Smooth muscle cell (in vitro differentiated cells): ENCODE measurements around the gene MANF. TPM values are rescaled to one million over a fixed set of nuclear protein-coding genes. Genes with fewer than 3 reads are reported as not detected.
"Not testable (repeated sequence)": the region's sequence is repeated elsewhere in the genome, so short reads cannot be mapped to it uniquely, and the experiment has no call there.

ENCODE experiments used
- DNase-seq: peaks from one replicate; lab custom pipeline; 2025; ENCODE audit not compliant: unreplicated experiment; lab: John Stamatoyannopoulos, UW
- H2AFZ ChIP-seq: fragments of 200-600 bp; sonication (generic); 2 replicates; pipeline ENCODE4 v1.6.0; 2016; ENCODE audit warnings: antibody characterized with exemption, low read depth, mild to moderate bottlenecking
- H3F3A ChIP-seq: fragments of 200-600 bp; sonication (generic); 2 replicates; pipeline ENCODE4 v1.6.0; 2017; ENCODE audit warnings: antibody characterized with exemption, low read depth
- H3K27ac ChIP-seq: fragments of 200-600 bp; sonication (generic); 2 replicates; pipeline ENCODE4 v1.5.1; 2016; ENCODE audit warnings: low read depth, mild to moderate bottlenecking
- H3K27me3 ChIP-seq: fragments of 200-600 bp; sonication (generic); 2 replicates; pipeline ENCODE4 v1.6.1; 2016; ENCODE audit warnings: low read depth, mild to moderate bottlenecking
- H3K36me3 ChIP-seq: fragments of 200-600 bp; sonication (generic); 2 replicates; pipeline ENCODE4 v1.5.1; 2016; ENCODE audit warnings: low read depth
- H3K4me1 ChIP-seq: fragments of 200-600 bp; sonication (generic); 2 replicates; pipeline ENCODE4 v1.5.1; 2016; ENCODE audit warnings: low read depth
- H3K4me2 ChIP-seq: fragments of 200-600 bp; sonication (generic); 2 replicates; pipeline ENCODE4 v1.6.0; 2016; ENCODE audit warnings: mild to moderate bottlenecking
- H3K4me3 ChIP-seq: fragments of 200-600 bp; sonication (generic); 2 replicates; pipeline ENCODE4 v1.5.1; 2016; ENCODE audit warnings: mild to moderate bottlenecking
- H3K79me2 ChIP-seq: fragments of 200-600 bp; sonication (generic); 2 replicates; pipeline ENCODE4 v1.6.0; 2016; ENCODE audit warnings: low read depth, mild to moderate bottlenecking
- H3K9ac ChIP-seq: fragments of 200-600 bp; sonication (generic); 2 replicates; pipeline ENCODE4 v1.6.0; 2016; ENCODE audit warnings: low read depth
- H3K9me3 ChIP-seq: fragments of 200-600 bp; sonication (generic); replicated peaks from 2 replicates; pipeline ENCODE4 v1.5.1; 2016; ENCODE audit warnings: low read depth
- H4K20me1 ChIP-seq: fragments of 200-600 bp; sonication (generic); 2 replicates; pipeline ENCODE4 v1.6.0; 2016; ENCODE audit warnings: low read depth
- WGBS: methylation state at CpG from one replicate; pipeline ENCODE4 v1.1.7; 2016; ENCODE audit warnings: low lambda C conversion rate; 5-methylcytosine and 5-hydroxymethylcytosine counted together
- polyA plus RNA-seq: library from polyadenylated mRNA; unstranded; fragments of >200 nt; fragmentation: Nextera tagmentation; extraction: Ambion mirVana; gene quantifications from 2 replicates; pipeline ENCODE4 v1.2.1, GENCODE V29; 2016
- total RNA-seq: library from RNA; depleted of rRNA; stranded (reverse); fragments of >200 nt; gene quantifications from 2 replicates; pipeline ENCODE4 v1.2.3, GENCODE V29; 2014
- TF ChIP-seq, protein P1 (sequence below): fragments of 200-600 bp; sonication (generic); IDR thresholded peaks from 2 replicates; pipeline ENCODE4 v1.5.1; 2017; ENCODE audit warnings: borderline replicate concordance, mild to moderate bottlenecking, antibody characterized with exemption; ENCODE audit not compliant: insufficient read depth, poor library complexity, severe bottlenecking

Gene MANF
- total and polyA plus RNA-seq, 2 experiments from 2014 or later, result 135 to 191 TPM

- Histone ChIP-seq H3K9me3 (no peaks in the 10 kb centered on the region), H3K36me3 (no peaks in the 10 kb centered on the region), H4K20me1 (no peaks in the 10 kb centered on the region), H3K4me3 (no peak overlapping the region), H3K79me2 (no peaks in the 10 kb centered on the region), H3K27ac (no peak overlapping the region), H3F3A (no peaks in the 10 kb centered on the region), H2AFZ (no peak overlapping the region), H3K4me1 (no peaks in the 10 kb centered on the region), H3K27me3 (no peaks in the 10 kb centered on the region), H3K9ac (no peak overlapping the region), H3K4me2 (no peak overlapping the region)
- WGBS, result 86% methylated on average over 3 of the region's 3 CpGs
- TF ChIP-seq, protein P1, sequence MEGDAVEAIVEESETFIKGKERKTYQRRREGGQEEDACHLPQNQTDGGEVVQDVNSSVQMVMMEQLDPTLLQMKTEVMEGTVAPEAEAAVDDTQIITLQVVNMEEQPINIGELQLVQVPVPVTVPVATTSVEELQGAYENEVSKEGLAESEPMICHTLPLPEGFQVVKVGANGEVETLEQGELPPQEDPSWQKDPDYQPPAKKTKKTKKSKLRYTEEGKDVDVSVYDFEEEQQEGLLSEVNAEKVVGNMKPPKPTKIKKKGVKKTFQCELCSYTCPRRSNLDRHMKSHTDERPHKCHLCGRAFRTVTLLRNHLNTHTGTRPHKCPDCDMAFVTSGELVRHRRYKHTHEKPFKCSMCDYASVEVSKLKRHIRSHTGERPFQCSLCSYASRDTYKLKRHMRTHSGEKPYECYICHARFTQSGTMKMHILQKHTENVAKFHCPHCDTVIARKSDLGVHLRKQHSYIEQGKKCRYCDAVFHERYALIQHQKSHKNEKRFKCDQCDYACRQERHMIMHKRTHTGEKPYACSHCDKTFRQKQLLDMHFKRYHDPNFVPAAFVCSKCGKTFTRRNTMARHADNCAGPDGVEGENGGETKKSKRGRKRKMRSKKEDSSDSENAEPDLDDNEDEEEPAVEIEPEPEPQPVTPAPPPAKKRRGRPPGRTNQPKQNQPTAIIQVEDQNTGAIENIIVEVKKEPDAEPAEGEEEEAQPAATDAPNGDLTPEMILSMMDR, result no peak
- no peak for DNase-seq
Measured at GRCh38 chr3:51358981-51359380, 26.1 kb upstream of the MANF start.

DNA sequence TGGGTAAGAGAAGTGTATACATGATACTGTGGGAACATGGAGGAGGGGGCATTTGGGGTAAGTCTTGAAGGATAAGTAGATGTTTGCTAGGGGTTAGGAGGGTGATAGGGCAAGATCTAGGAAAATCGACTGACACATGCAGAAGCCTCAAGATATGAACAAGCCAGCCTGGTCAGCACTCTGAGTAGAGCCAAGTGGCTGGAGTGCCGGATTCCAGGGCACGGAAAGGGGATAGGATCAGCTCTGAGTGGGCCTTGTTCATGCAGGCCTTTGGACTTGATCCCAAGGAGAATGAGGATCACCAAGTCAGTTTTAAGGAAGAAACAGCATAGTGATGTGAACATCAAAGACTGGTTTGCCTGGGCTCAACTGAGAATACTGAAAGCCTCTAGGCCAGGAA, 24.3 kb upstream of the MANF start:
- H4K20me1 ChIP-seq, result no peaks in the 10 kb centered on the region
- H3K9me3 ChIP-seq, result no peaks in the 10 kb centered on the region
- no peaks in the 10 kb centered on the region for H3K27me3 ChIP-seq
- no peak overlapping the region for H3K4me3 ChIP-seq
- H3K36me3 ChIP-seq, result no peaks in the 10 kb centered on the region
- TF ChIP-seq, protein P1, result no peak
- H3K4me2 ChIP-seq, result no peak overlapping the region
- no peak overlapping the region for H2AFZ ChIP-seq
- no peaks in the 10 kb centered on the region for H3F3A ChIP-seq
- no peak overlapping the region for H3K9ac ChIP-seq
- H3K27ac ChIP-seq, result no peak overlapping the region
- WGBS, result 93% methylated on average over 3 of the region's 3 CpGs
- H3K79me2 ChIP-seq, result no peaks in the 10 kb centered on the region
- H3K4me1 ChIP-seq, result no peaks in the 10 kb centered on the region
- no peak for DNase-seq

DNA sequence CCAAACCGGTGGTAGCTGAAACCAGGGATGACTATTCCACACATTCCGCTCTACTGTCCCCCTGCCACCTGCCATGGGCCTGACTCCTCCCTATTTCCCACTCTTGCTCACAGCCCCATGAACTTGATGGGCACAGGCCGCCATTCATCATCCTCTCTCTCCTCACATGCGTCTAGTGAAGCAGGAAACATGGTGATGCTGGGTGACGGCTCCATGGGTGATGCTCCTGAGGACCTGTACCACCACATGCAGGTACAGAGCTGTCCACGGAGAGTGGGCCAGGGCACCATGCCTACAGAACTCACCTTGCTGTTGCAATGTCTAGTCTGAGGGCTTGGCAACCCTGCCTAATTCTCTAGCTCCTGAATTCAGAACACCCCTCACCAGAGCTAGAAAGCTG, 23.3 kb upstream of the MANF start:
- DNase-seq, result no peak
- no peaks in the 10 kb centered on the region for H3F3A ChIP-seq
- H3K4me1 ChIP-seq, result no peaks in the 10 kb centered on the region
- TF ChIP-seq, protein P1, result no peak
- no peaks in the 10 kb centered on the region for H3K36me3 ChIP-seq
- no peaks in the 10 kb centered on the region for H3K9me3 ChIP-seq
- no peaks in the 10 kb centered on the region for H3K79me2 ChIP-seq
- no peak overlapping the region for H2AFZ ChIP-seq
- no peak overlapping the region for H3K4me3 ChIP-seq
- no peak overlapping the region for H3K27ac ChIP-seq
- no peaks in the 10 kb centered on the region for H4K20me1 ChIP-seq
- WGBS, result 97% methylated on average over 6 of the region's 6 CpGs
- H3K27me3 ChIP-seq, result no peaks in the 10 kb centered on the region
- H3K4me2 ChIP-seq, result no peak overlapping the region
- no peak overlapping the region for H3K9ac ChIP-seq

GRCh38 chr3:51362476-51362875, 22.6 kb upstream of the MANF start:
- Histone ChIP-seq H3K36me3 (no peaks in the 10 kb centered on the region), H4K20me1 (no peaks in the 10 kb centered on the region), H3F3A (no peaks in the 10 kb centered on the region), H3K4me2 (no peak overlapping the region), H3K4me1 (no peaks in the 10 kb centered on the region), H3K9ac (no peak overlapping the region), H2AFZ (no peak overlapping the region), H3K79me2 (no peaks in the 10 kb centered on the region), H3K4me3 (no peak overlapping the region), H3K27me3 (no peaks in the 10 kb centered on the region), H3K27ac (no peak overlapping the region), H3K9me3 (no peaks in the 10 kb centered on the region)
- 92% methylated on average over 9 of the region's 9 CpGs for WGBS
- DNase-seq, result no peak
- TF ChIP-seq, protein P1, result no peak

DNA sequence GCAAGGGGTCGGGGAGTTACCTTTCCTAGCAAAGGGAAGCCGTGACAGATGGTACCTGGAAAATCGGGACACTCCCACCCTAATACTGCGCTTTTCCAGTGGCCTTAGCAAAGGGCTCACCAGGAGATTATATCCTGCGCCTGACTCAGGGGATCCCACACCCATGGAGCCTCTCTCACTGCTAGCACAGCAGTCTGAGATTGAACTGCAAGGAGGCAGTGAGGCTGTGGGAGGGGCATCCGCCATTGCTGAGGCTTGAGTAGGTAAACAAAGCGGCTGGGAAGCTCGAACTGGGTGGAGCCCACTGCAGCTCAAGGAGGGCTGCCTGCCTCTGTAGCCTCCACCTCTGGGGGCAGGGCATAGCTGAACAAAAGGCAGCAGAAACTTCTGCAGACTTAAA, 16.8 kb upstream of the MANF start:
- not testable (repeated sequence) for H3F3A ChIP-seq
- 92% methylated on average over 8 of the region's 8 CpGs for WGBS

More for the DNA sequence above, 16.8 kb upstream of the MANF start:
- not testable (repeated sequence) for H4K20me1 ChIP-seq, H3K9ac ChIP-seq, DNase-seq, H3K27ac ChIP-seq, H3K4me2 ChIP-seq, H3K36me3 ChIP-seq, H3K27me3 ChIP-seq, H3K4me1 ChIP-seq, H3K4me3 ChIP-seq, H3K79me2 ChIP-seq, H3K9me3 ChIP-seq, H2AFZ ChIP-seq
